ENCODE measurements around the gene SYPL1.
"Not testable (repeated sequence)": the region's sequence is repeated elsewhere in the genome, so short reads cannot be mapped to it uniquely, and the experiment has no call there.

The SYPL1 gene

GRCh38 chr7:106112118-106112971 lies at the start of gene SYPL1:
SYPL1 (minus strand) TSS chr7:106112312; CDS start chr7:106112208, 104 bp downstream.
- peak; percentile 94 for DNase-seq

- no peak for DNase-seq
These were observed 42.9 kb upstream of the SYPL1 start for GRCh38 chr7:106155027-106155426.

GRCh38 chr7:106153891-106154449 lies 41.9 kb upstream of the SYPL1 start:
- DNase-seq = peak; percentile 77

- no peak for DNase-seq
These were observed 40.2 kb upstream of the SYPL1 start for GRCh38 chr7:106152313-106152665.

- DNase-seq = no peak
These were observed 39.6 kb upstream of the SYPL1 start for GRCh38 chr7:106151459-106152312.

- no peak for DNase-seq
These were observed 31.7 kb upstream of the SYPL1 start for GRCh38 chr7:106143711-106144337.

GRCh38 chr7:106142136-106142535 lies 30.0 kb upstream of the SYPL1 start:
- no peak for DNase-seq

GRCh38 chr7:106140406-106141173 lies 28.5 kb upstream of the SYPL1 start:
- DNase-seq = no peak

GRCh38 chr7:106139265-106140251 lies 27.4 kb upstream of the SYPL1 start:
- no peak for DNase-seq

GRCh38 chr7:106138776-106139175 lies 26.7 kb upstream of the SYPL1 start:
- no peak for DNase-seq

GRCh38 chr7:106138181-106138580 lies 26.1 kb upstream of the SYPL1 start:
- not testable (repeated sequence) for DNase-seq

- no peak for DNase-seq
These were observed 22.1 kb upstream of the SYPL1 start for GRCh38 chr7:106134241-106134640.

GRCh38 chr7:106129291-106129690 lies 17.2 kb upstream of the SYPL1 start:
- no peak for DNase-seq

- DNase-seq = no peak
These were observed 16.7 kb upstream of the SYPL1 start for GRCh38 chr7:106128836-106129235.

GRCh38 chr7:106127984-106128780 lies 16.1 kb upstream of the SYPL1 start:
- no peak for DNase-seq

GRCh38 chr7:106126170-106126938 lies 14.2 kb upstream of the SYPL1 start:
- peak; percentile 34 for DNase-seq

- no peak for DNase-seq
These were observed 13.3 kb upstream of the SYPL1 start for GRCh38 chr7:106125417-106125816.

GRCh38 chr7:106124186-106124585 lies 12.1 kb upstream of the SYPL1 start:
- no peak for DNase-seq

GRCh38 chr7:106122713-106123112 lies 10.6 kb upstream of the SYPL1 start:
- no peak for DNase-seq
